Breast epithelium (tissue), 3 donors: ENCODE results near the gene PTGR3.

Experiments
- POLR2A ChIP-seq: fragments of 450-650 bp; IDR thresholded peaks from one replicate; pipeline ENCODE4 v1.6.1; 2016; ENCODE audit warnings: antibody characterized with exemption, mild to moderate bottlenecking, moderate library complexity
- POLR2AphosphoS5 ChIP-seq, 3 donors: sonication (generic); formaldehyde crosslinking; IDR thresholded peaks; one replicate each; pipeline ENCODE4 v1.6.1; 2017; ENCODE audit warnings: antibody characterized with exemption in 3 of 3
- TF ChIP-seq, protein P1 (sequence below), 3 donors: fragments of 450-650 bp; IDR thresholded peaks; one replicate each; pipeline ENCODE4 v1.5.1; 2016 to 2017; ENCODE audit warnings: antibody characterized with exemption in 3 of 3, mild to moderate bottlenecking in 3 of 3, moderate library complexity in 3 of 3

DNA sequence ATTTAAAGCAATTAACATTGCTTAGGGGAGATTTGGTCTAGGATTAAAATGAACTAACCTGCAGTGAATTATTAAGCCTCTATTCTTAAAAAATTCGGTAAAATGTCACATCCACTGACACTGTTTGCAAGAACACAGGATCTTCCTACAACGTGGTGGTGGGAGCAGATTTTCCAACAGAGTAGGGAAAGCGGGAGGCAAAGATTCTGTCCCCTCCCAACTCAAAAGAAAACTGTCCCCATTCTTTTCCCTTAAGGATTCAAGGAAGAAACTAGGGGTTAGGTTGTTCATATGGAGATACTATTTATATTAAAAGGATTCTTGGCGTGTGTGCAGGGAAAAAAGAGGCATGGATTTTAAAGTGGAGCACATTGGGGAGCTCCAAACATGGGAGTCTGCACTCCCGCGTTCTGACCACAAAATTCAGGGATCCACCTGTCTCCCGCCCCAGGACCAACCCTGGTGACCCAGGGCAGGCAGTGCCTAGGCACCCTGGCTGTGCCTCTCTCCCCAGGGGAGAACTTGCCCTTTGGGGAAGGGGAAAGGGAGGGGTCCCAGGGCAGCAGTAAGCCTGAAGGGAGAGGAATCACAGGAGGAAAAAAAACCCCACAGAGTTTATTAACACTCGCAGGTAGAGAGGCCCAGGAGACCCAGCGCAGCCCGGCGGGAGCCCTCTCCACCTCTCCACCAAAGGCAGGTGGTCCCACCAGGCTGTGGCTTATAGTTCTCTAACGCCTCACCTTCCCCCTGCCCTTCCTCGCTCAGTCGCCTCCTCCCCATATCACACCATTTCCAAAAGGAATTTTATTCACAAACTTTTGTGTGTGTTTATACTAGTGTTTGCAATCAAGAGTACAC is 2.3 kb downstream of the PTGR3 start:
- TF ChIP-seq, protein P1, sequence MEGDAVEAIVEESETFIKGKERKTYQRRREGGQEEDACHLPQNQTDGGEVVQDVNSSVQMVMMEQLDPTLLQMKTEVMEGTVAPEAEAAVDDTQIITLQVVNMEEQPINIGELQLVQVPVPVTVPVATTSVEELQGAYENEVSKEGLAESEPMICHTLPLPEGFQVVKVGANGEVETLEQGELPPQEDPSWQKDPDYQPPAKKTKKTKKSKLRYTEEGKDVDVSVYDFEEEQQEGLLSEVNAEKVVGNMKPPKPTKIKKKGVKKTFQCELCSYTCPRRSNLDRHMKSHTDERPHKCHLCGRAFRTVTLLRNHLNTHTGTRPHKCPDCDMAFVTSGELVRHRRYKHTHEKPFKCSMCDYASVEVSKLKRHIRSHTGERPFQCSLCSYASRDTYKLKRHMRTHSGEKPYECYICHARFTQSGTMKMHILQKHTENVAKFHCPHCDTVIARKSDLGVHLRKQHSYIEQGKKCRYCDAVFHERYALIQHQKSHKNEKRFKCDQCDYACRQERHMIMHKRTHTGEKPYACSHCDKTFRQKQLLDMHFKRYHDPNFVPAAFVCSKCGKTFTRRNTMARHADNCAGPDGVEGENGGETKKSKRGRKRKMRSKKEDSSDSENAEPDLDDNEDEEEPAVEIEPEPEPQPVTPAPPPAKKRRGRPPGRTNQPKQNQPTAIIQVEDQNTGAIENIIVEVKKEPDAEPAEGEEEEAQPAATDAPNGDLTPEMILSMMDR (IDR thresholded peaks at IDR 0.05): no peak
- TF ChIP-seq POLR2A (no peak), POLR2AphosphoS5 (IDR thresholded peaks at IDR 0.05) (no peak)
